Body of pancreas (tissue), 4 donors: ENCODE data around the gene TMOD2. TPM values are rescaled to one million over a fixed set of nuclear protein-coding genes. Genes with fewer than 3 reads are reported as not detected.

ENCODE experiments used
- ATAC-seq: fragments of 150-250 bp; one replicate; pipeline ENCODE4 v1.9.1; 2016
- DNase-seq, 4 donors: peaks; one replicate each; pipeline ENCODE4 v3.0.0-alpha.2; 2019
- H3K27ac ChIP-seq, 4 donors: fragments of 200-600 bp; sonication (generic); 1 replicate in 3 of 4; 2 replicates in 1 of 4; pipeline versions ENCODE4 v1.5.1 to v1.6.1; 2016 to 2019; ENCODE audit warnings: mild to moderate bottlenecking in 1 of 4, mixed read lengths in 1 of 4, moderate library complexity in 1 of 4
- H3K27me3 ChIP-seq, 2 donors: fragments of 200-600 bp; sonication (generic); one replicate each; pipeline ENCODE4 v1.6.0; 2016; ENCODE audit warnings: mild to moderate bottlenecking in 1 of 2
- H3K36me3 ChIP-seq, 2 donors: fragments of 200-600 bp; sonication (generic); replicated peaks in 1 of 2; 2 replicates each; pipeline ENCODE4 v1.5.1; 2016; ENCODE audit warnings: low read depth in 2 of 2; ENCODE audit not compliant: insufficient read depth in 1 of 2
- H3K4me1 ChIP-seq: fragments of 200-600 bp; sonication (generic); one replicate; pipeline ENCODE4 v1.6.0; 2016
- H3K4me3 ChIP-seq, 2 donors: fragments of 200-600 bp; sonication (generic); 1 replicate in 1 of 2; 2 replicates in 1 of 2; pipeline ENCODE4 v1.5.1; 2016 to 2019
- H3K9me3 ChIP-seq, 3 donors: fragments of 200-600 bp; sonication (generic); 1 replicate in 2 of 3; 2 replicates in 1 of 3; pipeline ENCODE4 v1.5.1; 2016
- CTCF ChIP-seq, 7 experiments: fragments of 450-650 bp in 4 of 7; fragments of 200-600 bp in 3 of 7; sonication (generic) in 3 of 7; IDR thresholded peaks; one replicate each; pipeline ENCODE4 v1.5.1; 2016 to 2019; ENCODE audit warnings: antibody characterized with exemption in 7 of 7
- POLR2A ChIP-seq, 3 donors: fragments of 450-650 bp; IDR thresholded peaks; one replicate each; pipeline ENCODE4 v1.6.1; 2016; ENCODE audit warnings: antibody characterized with exemption in 3 of 3, mild to moderate bottlenecking in 2 of 3
- WGBS, 2 donors: methylation state at CpG; one replicate each; pipeline ENCODE4 v1.1.5; 2017; 5-methylcytosine and 5-hydroxymethylcytosine counted together
- intact Hi-C: fragments of 100-400 bp; cut with DNase I; formaldehyde crosslinking; loops from one replicate; pipeline ENCODE4 v1.15.1; 2023
- total RNA-seq, 2 donors: library from RNA; depleted of rRNA; stranded (reverse); fragments of >200 nt; gene quantifications; one replicate each; pipeline ENCODE4 v1.1.0, GENCODE V29; 2016

TMOD2 gene
- total RNA-seq, 2 donors from 2014 or later: 6.5 to 7.3 TPM

GRCh38 chr15:51718746-51719145, 32.7 kb upstream of the TMOD2 start:
- ATAC-seq: no peak
- no peak for DNase-seq
- H3K27me3 ChIP-seq: no peaks in the 10 kb centered on the region
- H3K4me1 ChIP-seq: no peaks in the 10 kb centered on the region
- no peak for TF ChIP-seq CTCF (IDR thresholded peaks at IDR 0.05)
- intact Hi-C loops: no loop called here
- 38 to 49% methylated on average over 3 of the region's 3 CpGs for WGBS, 2 donors
- no peak overlapping the region for H3K27ac ChIP-seq
- no peak overlapping the region for H3K4me3 ChIP-seq
- H3K9me3 ChIP-seq: no peaks in the 10 kb centered on the region
- H3K36me3 ChIP-seq: no peaks in the 10 kb centered on the region

GRCh38 chr15:51720201-51720995, 31.0 kb upstream of the TMOD2 start:
- Histone ChIP-seq H3K36me3 (no peaks in the 10 kb centered on the region), H3K4me1 (no peaks in the 10 kb centered on the region), H3K4me3 (no peak overlapping the region), H3K27me3 (no peaks in the 10 kb centered on the region), H3K27ac (no peak overlapping the region), H3K9me3 (no peaks in the 10 kb centered on the region)
- DNase-seq (no peak), ATAC-seq (no peak)
- TF ChIP-seq POLR2A (IDR thresholded peaks at IDR 0.05): no peak
- TF ChIP-seq CTCF (IDR thresholded peaks at IDR 0.05): no peak
- 74 to 76% methylated on average over 8 of the region's 8 CpGs for WGBS, 2 donors
- intact Hi-C loops: no loop called here

GRCh38 chr15:51721199-51721960, 30.0 kb upstream of the TMOD2 start:
- TF ChIP-seq POLR2A (IDR thresholded peaks at IDR 0.05) (no peak), CTCF (IDR thresholded peaks at IDR 0.05) (no peak)
- Histone ChIP-seq H3K4me1 (peaks cover 5% of the 10 kb centered on the region), H3K4me3 (no peak overlapping the region), H3K27me3 (no peaks in the 10 kb centered on the region), H3K36me3 (no peaks in the 10 kb centered on the region), H3K27ac (no peak overlapping the region), H3K9me3 (no peaks in the 10 kb centered on the region)
- 84 to 86% methylated on average over 5 of the region's 5 CpGs for WGBS, 2 donors
- intact Hi-C loops: no loop called here
- peak; percentile 35 for ATAC-seq
- DNase-seq: no peak

GRCh38 chr15:51724199-51724598, 27.2 kb upstream of the TMOD2 start:
- ATAC-seq (no peak), DNase-seq (no peak)
- TF ChIP-seq CTCF (IDR thresholded peaks at IDR 0.05): no peak
- no peak for TF ChIP-seq POLR2A (IDR thresholded peaks at IDR 0.05)
- H3K36me3 ChIP-seq: no peaks in the 10 kb centered on the region
- WGBS, 2 donors: 84 to 87% methylated on average over 2 of the region's 2 CpGs
- no peaks in the 10 kb centered on the region for H3K9me3 ChIP-seq
- H3K4me3 ChIP-seq: no peak overlapping the region
- peaks cover 13% of the 10 kb centered on the region for H3K4me1 ChIP-seq
- no peak overlapping the region for H3K27ac ChIP-seq
- intact Hi-C loops: no loop called here
- no peaks in the 10 kb centered on the region for H3K27me3 ChIP-seq
